Trophoblast cell (in vitro differentiated cells and primary cell): ENCODE measurements around the gene PIK3C2B.

Experiments
- DNase-seq, 2 donors: peaks; one replicate each; pipeline ENCODE4 v3.0.0-alpha.2; 2016
- H2AFZ ChIP-seq: 2 replicates; pipeline ENCODE4 v1.6.1; 2013; ENCODE audit warnings: low read length, moderate library complexity, mild to moderate bottlenecking; ENCODE audit not compliant: insufficient read depth, poor library complexity
- H2AK5ac ChIP-seq: 2 replicates; pipeline ENCODE4 v1.6.1; 2013; ENCODE audit warnings: mild to moderate bottlenecking, low read length
- H2BK120ac ChIP-seq: 2 replicates; pipeline ENCODE4 v1.6.1; 2013; ENCODE audit warnings: low read length, mild to moderate bottlenecking, moderate library complexity; ENCODE audit not compliant: insufficient read depth, poor library complexity
- H2BK12ac ChIP-seq: 2 replicates; pipeline ENCODE4 v1.6.1; 2013; ENCODE audit warnings: mild to moderate bottlenecking, low read length, moderate library complexity
- H2BK5ac ChIP-seq: 2 replicates; pipeline ENCODE4 v1.6.1; 2013; ENCODE audit warnings: low read length, low read depth, moderate library complexity, mild to moderate bottlenecking; ENCODE audit not compliant: poor library complexity
- H3K14ac ChIP-seq: 2 replicates; pipeline ENCODE4 v1.6.1; 2013; ENCODE audit warnings: mild to moderate bottlenecking, low read length
- H3K18ac ChIP-seq: 2 replicates; pipeline ENCODE4 v1.6.1; 2013; ENCODE audit warnings: mild to moderate bottlenecking, low read length
- H3K23ac ChIP-seq: 2 replicates; pipeline ENCODE4 v1.6.1; 2013; ENCODE audit warnings: low read length
- H3K27ac ChIP-seq: 2 replicates; pipeline ENCODE4 v1.5.1; 2013; ENCODE audit warnings: low read depth, mild to moderate bottlenecking, inconsistent platforms, low read length, moderate library complexity
- H3K27me3 ChIP-seq: 2 replicates; pipeline ENCODE4 v1.6.1; 2013; ENCODE audit warnings: inconsistent platforms, mild to moderate bottlenecking, low read length, moderate library complexity; ENCODE audit not compliant: insufficient read depth
- H3K36me3 ChIP-seq, 2 experiments: 1 replicate in 1 of 2; 2 replicates in 1 of 2; pipeline ENCODE4 v1.6.1; 2013; ENCODE audit warnings: low read length in 2 of 2, mild to moderate bottlenecking in 2 of 2, moderate library complexity in 1 of 2; ENCODE audit not compliant: insufficient read depth in 2 of 2, control insufficient read depth in 1 of 2
- H3K4ac ChIP-seq: 2 replicates; pipeline ENCODE4 v1.6.1; 2013; ENCODE audit warnings: low read depth, mild to moderate bottlenecking, low read length, moderate library complexity
- H3K4me1 ChIP-seq, 2 experiments: 1 replicate in 1 of 2; 2 replicates in 1 of 2; pipeline ENCODE4 v1.6.1; 2013; ENCODE audit warnings: low read length in 2 of 2, mild to moderate bottlenecking in 2 of 2, moderate library complexity in 1 of 2; ENCODE audit not compliant: insufficient read depth in 2 of 2, control insufficient read depth in 1 of 2
- H3K4me2 ChIP-seq: 2 replicates; pipeline ENCODE4 v1.6.1; 2013; ENCODE audit warnings: inconsistent platforms, mild to moderate bottlenecking, low read length, moderate library complexity
- H3K4me3 ChIP-seq: 2 replicates; pipeline ENCODE4 v1.5.1; 2013; ENCODE audit warnings: mild to moderate bottlenecking, low read depth, low read length, inconsistent platforms
- H3K79me1 ChIP-seq: one replicate; pipeline ENCODE4 v1.6.1; 2013; ENCODE audit warnings: low read length
- H3K79me2 ChIP-seq: 2 replicates; pipeline ENCODE4 v1.6.1; 2013; ENCODE audit warnings: low read length, mild to moderate bottlenecking; ENCODE audit not compliant: control insufficient read depth, insufficient read depth, poor library complexity
- H3K9ac ChIP-seq: 2 replicates; pipeline ENCODE4 v1.6.1; 2013; ENCODE audit warnings: mild to moderate bottlenecking, low read length
- H3K9me3 ChIP-seq: 2 replicates; pipeline ENCODE4 v1.6.1; 2013; ENCODE audit warnings: low read depth, mild to moderate bottlenecking, control low read depth, inconsistent platforms, low read length; ENCODE audit not compliant: insufficient read depth
- H4K12ac ChIP-seq: 2 replicates; pipeline ENCODE4 v1.6.1; 2013; ENCODE audit warnings: low read depth, mild to moderate bottlenecking, low read length, moderate library complexity
- H4K8ac ChIP-seq: 2 replicates; pipeline ENCODE4 v1.6.1; 2013; ENCODE audit warnings: low read depth, mild to moderate bottlenecking, low read length, moderate library complexity
- H4K91ac ChIP-seq: one replicate; pipeline ENCODE4 v1.6.1; 2013; ENCODE audit warnings: low read depth, mild to moderate bottlenecking, low read length, moderate library complexity
- WGBS: extraction: QIAGEN DNeasy Blood & Tissue Kit; methylation state at CpG from one replicate; pipeline ENCODE4 v1.1.7; 2013; ENCODE audit warnings: missing lambda C conversion rate; ENCODE audit not compliant: insufficient read length, insufficient coverage; ENCODE audit errors: extremely low coverage; 5-methylcytosine and 5-hydroxymethylcytosine counted together

Gene PIK3C2B

DNA sequence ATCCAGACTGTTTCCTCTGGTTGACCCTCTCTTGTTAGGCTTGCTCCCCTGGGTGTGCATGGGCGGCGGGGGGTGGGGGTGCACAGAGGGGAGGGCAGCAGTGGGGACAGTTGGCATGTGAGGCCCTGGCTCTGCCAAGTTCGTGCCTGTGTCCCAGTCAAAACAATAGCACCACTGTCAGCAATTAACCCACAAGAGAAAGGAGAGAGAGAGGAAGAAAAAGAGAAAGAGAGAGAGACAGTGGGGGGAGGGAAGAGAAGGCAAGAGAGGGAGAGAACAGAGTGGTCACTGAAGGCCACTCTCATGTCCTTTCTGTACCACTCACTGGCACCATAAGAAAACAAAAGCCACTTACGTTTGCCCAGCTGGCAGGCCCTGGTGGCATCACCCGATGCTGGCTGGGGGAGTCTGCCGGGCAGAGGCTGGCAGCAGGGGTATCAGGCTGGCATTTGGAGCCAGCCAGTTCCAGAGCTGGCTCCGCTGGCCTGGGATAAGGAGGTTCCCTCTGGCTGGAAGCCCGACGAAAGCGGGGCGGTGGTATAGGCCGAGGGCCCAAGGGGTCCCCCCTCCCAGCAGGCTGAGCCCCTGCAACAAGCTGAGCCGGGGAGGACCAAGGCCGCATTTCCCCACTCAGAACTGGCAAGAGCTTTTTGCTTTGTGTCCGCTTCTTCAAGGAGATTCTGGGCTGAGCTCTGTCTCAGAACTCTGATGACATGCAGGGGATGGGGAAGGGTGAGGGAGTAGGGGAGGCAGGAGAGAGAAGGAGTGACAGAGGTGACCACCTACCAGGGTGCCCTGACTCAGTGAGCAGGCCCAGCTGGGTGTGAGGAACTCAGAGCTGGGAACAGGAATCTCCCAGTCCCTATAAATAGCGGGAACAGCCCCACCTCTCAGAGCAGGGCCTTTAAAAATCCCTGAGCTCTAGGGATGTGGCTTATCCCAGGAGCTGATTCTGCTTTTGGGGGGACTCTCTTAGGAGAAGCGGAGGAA, 27.9 kb downstream of the PIK3C2B start:
- H3K79me2 ChIP-seq, result no peaks in the 10 kb centered on the region
- WGBS, result no CpG with 5 or more reads among the region's 17 CpGs
- DNase-seq, result no peak
- no peak overlapping the region for H3K4me2 ChIP-seq
- no peaks in the 10 kb centered on the region for H3K27me3 ChIP-seq
- no peak overlapping the region for H4K12ac ChIP-seq
- no peak overlapping the region for H4K8ac ChIP-seq
- no peak overlapping the region for H3K9ac ChIP-seq
- H3K9me3 ChIP-seq, result no peaks in the 10 kb centered on the region
- H3K23ac ChIP-seq, result no peak overlapping the region
- no peak overlapping the region for H3K18ac ChIP-seq
- no peak overlapping the region for H3K4me3 ChIP-seq
- H3K4ac ChIP-seq, result no peak overlapping the region
- H2BK12ac ChIP-seq, result no peak overlapping the region
- H4K91ac ChIP-seq, result no peak overlapping the region
- no peak overlapping the region for H2AK5ac ChIP-seq
- H3K4me1 ChIP-seq, result peaks cover 15% of the 10 kb centered on the region in 2 experiments
- peaks cover 13 to 26% of the 10 kb centered on the region in 2 experiments for H3K36me3 ChIP-seq
- H3K14ac ChIP-seq, result no peak overlapping the region
- no peaks in the 10 kb centered on the region for H3K79me1 ChIP-seq
- no peak overlapping the region for H3K27ac ChIP-seq
- no peak overlapping the region for H2BK120ac ChIP-seq
- no peak overlapping the region for H2AFZ ChIP-seq
- no peak overlapping the region for H2BK5ac ChIP-seq

DNA sequence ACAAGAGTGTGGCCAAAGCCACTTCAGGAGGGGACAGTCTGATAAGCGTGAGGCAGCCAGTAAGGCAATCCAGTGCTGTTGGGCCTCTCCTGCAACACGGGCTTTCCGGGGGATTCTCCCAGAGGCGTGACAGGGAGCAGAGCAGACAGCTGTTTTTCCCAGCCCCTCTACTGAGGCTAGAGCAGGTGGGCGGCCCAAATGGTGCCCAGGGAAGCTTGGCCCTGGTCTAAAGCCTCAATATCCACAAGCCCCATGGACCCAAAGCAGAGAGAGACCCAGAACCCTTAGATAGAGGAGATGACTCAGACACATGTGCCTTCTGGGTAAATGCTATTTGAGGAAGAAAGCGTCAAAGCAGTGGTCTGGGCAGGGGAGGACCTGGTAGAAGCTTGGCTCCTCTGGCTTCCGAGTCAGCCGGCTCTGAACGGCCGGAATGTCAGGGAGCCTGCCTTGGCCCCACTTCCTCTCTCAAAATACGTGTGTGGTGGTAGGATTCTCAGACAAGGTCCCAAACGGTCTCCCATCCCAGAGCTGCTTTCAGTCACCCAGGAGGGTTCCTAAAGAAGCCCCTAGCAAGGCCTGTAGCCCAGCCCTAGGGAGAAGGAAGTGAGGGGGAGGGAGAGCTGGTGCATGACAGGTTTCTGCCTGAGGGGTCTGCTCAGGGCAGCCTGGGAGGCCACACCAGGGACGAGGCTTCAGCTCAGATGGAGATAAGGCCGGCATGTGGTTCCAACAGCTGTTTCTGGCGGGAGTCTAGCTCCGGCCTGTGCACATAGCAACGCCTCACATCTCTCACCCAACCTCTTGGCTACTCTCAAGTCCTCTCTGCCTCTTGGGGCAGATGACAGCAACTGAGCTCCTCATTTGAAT, 28.8 kb downstream of the PIK3C2B start:
- Histone ChIP-seq H3K27ac (peak overlapping the region; percentile 4), H3K79me1 (no peaks in the 10 kb centered on the region), H4K8ac (no peak overlapping the region), H3K27me3 (no peaks in the 10 kb centered on the region), H3K9ac (no peak overlapping the region), H3K36me3 (peaks cover 17 to 31% of the 10 kb centered on the region in 2 experiments), H3K23ac (no peak overlapping the region), H4K12ac (no peak overlapping the region), H2AK5ac (no peak overlapping the region), H3K4me1 (peaks cover 15% of the 10 kb centered on the region in 2 experiments), H2AFZ (no peak overlapping the region), H2BK5ac (no peak overlapping the region), H3K14ac (no peak overlapping the region), H2BK120ac (peak overlapping the region; percentile 9), H3K4me3 (no peak overlapping the region), H3K9me3 (no peaks in the 10 kb centered on the region), H3K4ac (no peak overlapping the region), H3K79me2 (no peaks in the 10 kb centered on the region), H2BK12ac (no peak overlapping the region), H4K91ac (peak overlapping the region; percentile 8), H3K4me2 (peak overlapping the region; percentile 10), H3K18ac (no peak overlapping the region)
- WGBS, result no CpG with 5 or more reads among the region's 17 CpGs
- peak; percentile 27 to 75 for DNase-seq

DNA sequence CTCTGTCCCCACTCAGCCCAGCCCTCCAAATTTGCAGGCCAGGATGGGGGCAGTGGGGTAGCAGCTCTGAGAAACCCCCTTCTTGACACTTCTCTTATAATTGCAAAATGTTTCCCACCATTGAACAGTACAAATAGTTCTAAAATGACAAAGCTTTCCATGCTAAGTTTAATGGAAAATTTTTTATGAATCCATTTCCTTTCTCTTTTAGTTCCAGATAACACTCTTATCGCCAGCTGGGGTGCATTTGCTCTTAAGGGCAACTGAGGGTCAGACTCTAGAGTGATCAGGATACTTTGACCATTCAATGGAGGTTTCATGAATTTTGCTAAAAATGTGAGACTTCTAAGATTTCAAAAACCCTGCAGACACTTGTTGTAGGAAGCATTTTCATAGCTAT, 29.9 kb downstream of the PIK3C2B start:
- Histone ChIP-seq H3K23ac (no peak overlapping the region), H3K14ac (no peak overlapping the region), H3K27me3 (no peaks in the 10 kb centered on the region), H4K91ac (no peak overlapping the region), H3K4me3 (no peak overlapping the region), H4K8ac (no peak overlapping the region), H2BK12ac (no peak overlapping the region), H4K12ac (no peak overlapping the region), H3K18ac (no peak overlapping the region), H3K27ac (no peak overlapping the region), H2AFZ (no peak overlapping the region), H2BK5ac (no peak overlapping the region), H3K79me2 (no peaks in the 10 kb centered on the region), H3K79me1 (no peaks in the 10 kb centered on the region), H2AK5ac (no peak overlapping the region), H3K9me3 (peaks cover 3% of the 10 kb centered on the region), H3K4me2 (no peak overlapping the region), H3K36me3 (peaks cover 24 to 39% of the 10 kb centered on the region in 2 experiments), H3K4ac (no peak overlapping the region), H3K4me1 (peaks cover 15% of the 10 kb centered on the region in 2 experiments), H3K9ac (no peak overlapping the region), H2BK120ac (no peak overlapping the region)
- no peak for DNase-seq
- no CpG with 5 or more reads among the region's 1 CpG for WGBS

DNA sequence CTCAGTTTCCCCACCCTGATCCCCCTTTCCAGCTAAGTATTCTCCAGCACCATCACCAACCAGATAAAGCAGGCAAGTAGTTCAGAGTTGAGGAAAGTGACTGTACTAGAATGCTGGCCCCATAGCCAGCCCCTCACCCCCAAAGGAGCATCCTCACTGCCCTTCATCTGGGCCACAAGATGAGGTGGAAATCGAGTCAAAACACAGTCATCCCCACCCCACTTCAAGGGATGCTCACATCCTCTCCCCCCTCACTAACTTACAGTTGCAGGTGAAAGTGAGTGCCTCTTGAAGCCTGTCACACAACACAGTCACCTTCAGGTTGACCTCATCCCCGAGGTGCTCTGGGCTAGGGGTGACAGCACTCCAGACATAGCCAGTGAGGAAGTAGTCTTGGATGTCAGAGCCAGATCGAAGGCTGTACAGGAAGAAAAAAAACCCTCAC, 30.4 kb downstream of the PIK3C2B start:
- H3K9me3 ChIP-seq, result peaks cover 3% of the 10 kb centered on the region
- H2BK12ac ChIP-seq, result no peak overlapping the region
- H4K8ac ChIP-seq, result no peak overlapping the region
- no peak overlapping the region for H2AFZ ChIP-seq
- no peak overlapping the region for H2BK5ac ChIP-seq
- no peak overlapping the region for H3K23ac ChIP-seq
- H4K12ac ChIP-seq, result no peak overlapping the region
- H2AK5ac ChIP-seq, result no peak overlapping the region
- peaks cover 28 to 40% of the 10 kb centered on the region in 2 experiments for H3K36me3 ChIP-seq
- H3K4me3 ChIP-seq, result no peak overlapping the region
- no peaks in the 10 kb centered on the region for H3K79me2 ChIP-seq
- H3K27ac ChIP-seq, result no peak overlapping the region
- no peak overlapping the region for H2BK120ac ChIP-seq
- no peak overlapping the region for H3K14ac ChIP-seq
- no peak for DNase-seq
- H3K4ac ChIP-seq, result no peak overlapping the region
- no peaks in the 10 kb centered on the region for H3K79me1 ChIP-seq
- peaks cover 15% of the 10 kb centered on the region in 2 experiments for H3K4me1 ChIP-seq
- WGBS, result no CpG with 5 or more reads among the region's 3 CpGs
- no peak overlapping the region for H3K4me2 ChIP-seq
- no peak overlapping the region for H4K91ac ChIP-seq
- H3K18ac ChIP-seq, result no peak overlapping the region
- H3K27me3 ChIP-seq, result no peaks in the 10 kb centered on the region
- H3K9ac ChIP-seq, result no peak overlapping the region
